Measurements from ENCODE around the gene SOX9.

SOX9 gene

GRCh38 chr17:72122765-72123529, 2.1 kb downstream of the SOX9 start:
- H3K4me3 ChIP-seq (ENCODE audit: low read length) = peak overlapping the region; percentile 57
- peak overlapping the region; percentile 93 for H3K9ac ChIP-seq (ENCODE audit: low read length)
- peaks cover 8% of the 10 kb centered on the region for H3K36me3 ChIP-seq (ENCODE audit: control insufficient read depth, insufficient read depth, low read length)
- peaks cover 29% of the 10 kb centered on the region for H3K27me3 ChIP-seq (ENCODE audit: control insufficient read depth, insufficient read depth, low read length)
- H3K9me3 ChIP-seq (ENCODE audit: control insufficient read depth, low read length) = no peaks in the 10 kb centered on the region
- H3K4me1 ChIP-seq (ENCODE audit: control insufficient read depth, insufficient read depth, low read length) = peaks cover 53% of the 10 kb centered on the region

- H3K9ac ChIP-seq (ENCODE audit: low read length) = peak overlapping the region; percentile 93
- peaks cover 8% of the 10 kb centered on the region for H3K36me3 ChIP-seq (ENCODE audit: control insufficient read depth, insufficient read depth, low read length)
- H3K27me3 ChIP-seq (ENCODE audit: control insufficient read depth, insufficient read depth, low read length) = peaks cover 23% of the 10 kb centered on the region
- peaks cover 47% of the 10 kb centered on the region for H3K4me1 ChIP-seq (ENCODE audit: control insufficient read depth, insufficient read depth, low read length)
- no peaks in the 10 kb centered on the region for H3K9me3 ChIP-seq (ENCODE audit: control insufficient read depth, low read length)
- peak overlapping the region; percentile 57 for H3K4me3 ChIP-seq (ENCODE audit: low read length)
Observed at GRCh38 chr17:72123530-72124437, 3.0 kb downstream of the SOX9 start.

- Histone ChIP-seq H3K4me1 (ENCODE audit: control insufficient read depth, insufficient read depth, low read length) (peaks cover 47% of the 10 kb centered on the region), H3K36me3 (ENCODE audit: control insufficient read depth, insufficient read depth, low read length) (peaks cover 8% of the 10 kb centered on the region), H3K9ac (ENCODE audit: low read length) (peak overlapping the region; percentile 77), H3K4me3 (ENCODE audit: low read length) (peak overlapping the region; percentile 12), H3K27me3 (ENCODE audit: control insufficient read depth, insufficient read depth, low read length) (peaks cover 23% of the 10 kb centered on the region), H3K9me3 (ENCODE audit: control insufficient read depth, low read length) (no peaks in the 10 kb centered on the region)
Observed at GRCh38 chr17:72124438-72124775, 3.6 kb downstream of the SOX9 start.

- Histone ChIP-seq H3K36me3 (ENCODE audit: control insufficient read depth, insufficient read depth, low read length) (peaks cover 8% of the 10 kb centered on the region), H3K4me1 (ENCODE audit: control insufficient read depth, insufficient read depth, low read length) (peaks cover 43% of the 10 kb centered on the region), H3K9me3 (ENCODE audit: control insufficient read depth, low read length) (no peaks in the 10 kb centered on the region), H3K4me3 (ENCODE audit: low read length) (no peak overlapping the region), H3K27me3 (ENCODE audit: control insufficient read depth, insufficient read depth, low read length) (peaks cover 18% of the 10 kb centered on the region), H3K9ac (ENCODE audit: low read length) (peak overlapping the region; percentile 77)
Observed at GRCh38 chr17:72125226-72125651, 4.4 kb downstream of the SOX9 start.

- H3K4me3 ChIP-seq (ENCODE audit: low read length) = no peak overlapping the region
- peaks cover 43% of the 10 kb centered on the region for H3K4me1 ChIP-seq (ENCODE audit: control insufficient read depth, insufficient read depth, low read length)
- H3K9ac ChIP-seq (ENCODE audit: low read length) = no peak overlapping the region
- peaks cover 18% of the 10 kb centered on the region for H3K27me3 ChIP-seq (ENCODE audit: control insufficient read depth, insufficient read depth, low read length)
- peaks cover 8% of the 10 kb centered on the region for H3K36me3 ChIP-seq (ENCODE audit: control insufficient read depth, insufficient read depth, low read length)
- H3K9me3 ChIP-seq (ENCODE audit: control insufficient read depth, low read length) = no peaks in the 10 kb centered on the region
Observed at GRCh38 chr17:72125742-72126141, 4.9 kb downstream of the SOX9 start.

GRCh38 chr17:72126575-72127486, 6.0 kb downstream of the SOX9 start:
- Histone ChIP-seq H3K4me1 (ENCODE audit: control insufficient read depth, insufficient read depth, low read length) (peaks cover 43% of the 10 kb centered on the region), H3K9ac (ENCODE audit: low read length) (peak overlapping the region; percentile 32), H3K9me3 (ENCODE audit: control insufficient read depth, low read length) (no peaks in the 10 kb centered on the region), H3K27me3 (ENCODE audit: control insufficient read depth, insufficient read depth, low read length) (peaks cover 12% of the 10 kb centered on the region), H3K36me3 (ENCODE audit: control insufficient read depth, insufficient read depth, low read length) (peaks cover 8% of the 10 kb centered on the region), H3K4me3 (ENCODE audit: low read length) (no peak overlapping the region)

- Histone ChIP-seq H3K9ac (ENCODE audit: low read length) (no peak overlapping the region), H3K36me3 (ENCODE audit: control insufficient read depth, insufficient read depth, low read length) (peaks cover 4% of the 10 kb centered on the region), H3K4me3 (ENCODE audit: low read length) (no peak overlapping the region), H3K27me3 (ENCODE audit: control insufficient read depth, insufficient read depth, low read length) (peaks cover 5% of the 10 kb centered on the region), H3K9me3 (ENCODE audit: control insufficient read depth, low read length) (no peaks in the 10 kb centered on the region), H3K4me1 (ENCODE audit: control insufficient read depth, insufficient read depth, low read length) (peaks cover 46% of the 10 kb centered on the region)
Observed at GRCh38 chr17:72128039-72128438, 7.2 kb downstream of the SOX9 start.

GRCh38 chr17:72134608-72135394, 14.0 kb downstream of the SOX9 start:
- Histone ChIP-seq H3K27me3 (ENCODE audit: control insufficient read depth, insufficient read depth, low read length) (no peaks in the 10 kb centered on the region), H3K4me3 (ENCODE audit: low read length) (no peak overlapping the region), H3K9me3 (ENCODE audit: control insufficient read depth, low read length) (no peaks in the 10 kb centered on the region), H3K9ac (ENCODE audit: low read length) (no peak overlapping the region), H3K36me3 (ENCODE audit: control insufficient read depth, insufficient read depth, low read length) (no peaks in the 10 kb centered on the region), H3K4me1 (ENCODE audit: control insufficient read depth, insufficient read depth, low read length) (peaks cover 16% of the 10 kb centered on the region)

GRCh38 chr17:72135546-72136325, 14.9 kb downstream of the SOX9 start:
- H3K36me3 ChIP-seq (ENCODE audit: control insufficient read depth, insufficient read depth, low read length) = no peaks in the 10 kb centered on the region
- no peak overlapping the region for H3K4me3 ChIP-seq (ENCODE audit: low read length)
- H3K27me3 ChIP-seq (ENCODE audit: control insufficient read depth, insufficient read depth, low read length) = no peaks in the 10 kb centered on the region
- H3K4me1 ChIP-seq (ENCODE audit: control insufficient read depth, insufficient read depth, low read length) = peaks cover 16% of the 10 kb centered on the region
- no peak overlapping the region for H3K9ac ChIP-seq (ENCODE audit: low read length)
- no peaks in the 10 kb centered on the region for H3K9me3 ChIP-seq (ENCODE audit: control insufficient read depth, low read length)

GRCh38 chr17:72136692-72137091, 15.9 kb downstream of the SOX9 start:
- Histone ChIP-seq H3K27me3 (ENCODE audit: control insufficient read depth, insufficient read depth, low read length) (no peaks in the 10 kb centered on the region), H3K4me1 (ENCODE audit: control insufficient read depth, insufficient read depth, low read length) (peaks cover 16% of the 10 kb centered on the region), H3K9ac (ENCODE audit: low read length) (no peak overlapping the region), H3K4me3 (ENCODE audit: low read length) (no peak overlapping the region), H3K9me3 (ENCODE audit: control insufficient read depth, low read length) (no peaks in the 10 kb centered on the region), H3K36me3 (ENCODE audit: control insufficient read depth, insufficient read depth, low read length) (no peaks in the 10 kb centered on the region)
